NCI-H526 (cell line): Measurements from ENCODE around the gene S100A3.

Source experiments
- DNase-seq, 2 experiments: peaks; one replicate each; lab custom pipeline; 2025; lab: John Stamatoyannopoulos, UW

The S100A3 gene

GRCh38 chr1:153547560-153548551 lies 1.2 kb downstream of the S100A3 start:
- no peak for DNase-seq

- DNase-seq, result no peak
Observed at GRCh38 chr1:153546796-153547559, 2.1 kb downstream of the S100A3 start.

GRCh38 chr1:153546371-153546770 lies 2.7 kb downstream of the S100A3 start:
- no peak for DNase-seq

- DNase-seq, result peak; percentile 98 to 99
Observed at GRCh38 chr1:153545067-153546055, 3.7 kb downstream of the S100A3 start, which contains the start of gene S100A4. TSS of gene S100A4 (minus strand) at chr1:153545806. CDS start at chr1:153544794, 1,012 bp downstream.

- DNase-seq, result no peak
Observed at GRCh38 chr1:153544453-153545066, 4.5 kb downstream of the S100A3 start.

GRCh38 chr1:153543736-153544135 lies 5.3 kb downstream of the S100A3 start:
- DNase-seq, result no peak

GRCh38 chr1:153542956-153543711 lies 5.9 kb downstream of the S100A3 start:
- DNase-seq, result no peak

GRCh38 chr1:153541641-153542590 lies 7.1 kb downstream of the S100A3 start:
- DNase-seq, result no peak

- DNase-seq, result no peak
Observed at GRCh38 chr1:153540394-153541361, 8.4 kb downstream of the S100A3 start, which contains the start of gene S100A5. TSS of gene S100A5 (minus strand) at chr1:153540934. CDS start at chr1:153540191, 743 bp downstream.

GRCh38 chr1:153539395-153540093 lies 9.5 kb downstream of the S100A3 start:
- no peak for DNase-seq

- DNase-seq, result peak; percentile 66 to 81
Observed at GRCh38 chr1:153538315-153538821, 10.7 kb downstream of the S100A3 start.

- no peak for DNase-seq
Observed at GRCh38 chr1:153537376-153537730, 11.7 kb downstream of the S100A3 start.

- no peak for DNase-seq
Observed at GRCh38 chr1:153536671-153537375, 12.2 kb downstream of the S100A3 start.

GRCh38 chr1:153536012-153536670 lies 12.9 kb downstream of the S100A3 start:
- DNase-seq, result peak; percentile 34 to 87

- DNase-seq, result peak in 1 of 2 experiments; percentile 44
Observed at GRCh38 chr1:153535242-153536011, 13.6 kb downstream of the S100A3 start, which contains the start of gene S100A6. TSS of gene S100A6 (minus strand) at chr1:153535991. CDS start at chr1:153535339, 652 bp downstream.
